ENCODE data around the gene C4A.

DNA sequence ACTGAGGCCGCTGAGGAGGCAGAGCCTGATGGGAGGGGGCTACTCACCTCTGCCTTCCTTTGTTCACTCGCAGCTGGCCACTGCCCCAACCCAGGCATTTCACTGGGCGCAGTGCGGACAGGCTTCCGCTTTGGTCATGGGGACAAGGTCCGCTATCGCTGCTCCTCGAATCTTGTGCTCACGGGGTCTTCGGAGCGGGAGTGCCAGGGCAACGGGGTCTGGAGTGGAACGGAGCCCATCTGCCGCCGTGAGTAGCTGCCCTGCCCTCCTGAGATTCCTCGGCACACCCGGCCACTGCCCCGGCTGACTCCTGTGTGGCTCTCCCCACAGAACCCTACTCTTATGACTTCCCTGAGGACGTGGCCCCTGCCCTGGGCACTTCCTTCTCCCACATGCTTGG, 48.3 kb upstream of the C4A start:
- TF ChIP-seq YY1 (IDR thresholded peaks at IDR 0.05; ENCODE audit: insufficient read depth, insufficient read length) (no peak), SUZ12 (IDR thresholded peaks at IDR 0.05; ENCODE audit: extremely low read depth, insufficient read depth, insufficient read length) (no peak), ZNF274 (IDR thresholded peaks at IDR 0.05; ENCODE audit: low read depth, low read length) (no peak)
